MG63 (cell line): ENCODE results near the gene AGBL1. TPM values are rescaled to one million over a fixed set of nuclear protein-coding genes. Genes with fewer than 3 reads are reported as not detected.
"Not testable (repeated sequence)": the region's sequence is repeated elsewhere in the genome, so short reads cannot be mapped to it uniquely, and the experiment has no call there.

Experiments
- DNase-seq: peaks from one replicate; pipeline ENCODE4 v3.0.0-alpha.2; 2020
- H3K27me3 ChIP-seq: fragments of 250-450 bp; sonication (Bioruptor Pico); 2 replicates; pipeline ENCODE4 v1.5.1; 2020; ENCODE audit warnings: mild to moderate bottlenecking, moderate library complexity
- H3K36me3 ChIP-seq: fragments of 250-450 bp; sonication (Bioruptor Pico); 2 replicates; pipeline ENCODE4 v1.5.1; 2020; ENCODE audit warnings: mild to moderate bottlenecking, moderate library complexity
- H3K4me3 ChIP-seq: fragments of 250-450 bp; sonication (Bioruptor Pico); 2 replicates; pipeline ENCODE4 v1.5.1; 2020; ENCODE audit warnings: mild to moderate bottlenecking, moderate library complexity
- H3K9me3 ChIP-seq: fragments of 250-450 bp; sonication (Bioruptor Pico); 2 replicates; pipeline ENCODE4 v1.5.1; 2020; ENCODE audit warnings: mild to moderate bottlenecking, moderate library complexity
- total RNA-seq: library from RNA; depleted of rRNA; stranded (reverse); fragments of >200 nt; shearing (Covaris generic); gene quantifications from 2 replicates; pipeline ENCODE4 v1.2.3, GENCODE V29; 2014; ENCODE audit warnings: low replicate concordance

AGBL1 gene
- total RNA-seq, 1 experiment from 2014 or later: not detected

DNA sequence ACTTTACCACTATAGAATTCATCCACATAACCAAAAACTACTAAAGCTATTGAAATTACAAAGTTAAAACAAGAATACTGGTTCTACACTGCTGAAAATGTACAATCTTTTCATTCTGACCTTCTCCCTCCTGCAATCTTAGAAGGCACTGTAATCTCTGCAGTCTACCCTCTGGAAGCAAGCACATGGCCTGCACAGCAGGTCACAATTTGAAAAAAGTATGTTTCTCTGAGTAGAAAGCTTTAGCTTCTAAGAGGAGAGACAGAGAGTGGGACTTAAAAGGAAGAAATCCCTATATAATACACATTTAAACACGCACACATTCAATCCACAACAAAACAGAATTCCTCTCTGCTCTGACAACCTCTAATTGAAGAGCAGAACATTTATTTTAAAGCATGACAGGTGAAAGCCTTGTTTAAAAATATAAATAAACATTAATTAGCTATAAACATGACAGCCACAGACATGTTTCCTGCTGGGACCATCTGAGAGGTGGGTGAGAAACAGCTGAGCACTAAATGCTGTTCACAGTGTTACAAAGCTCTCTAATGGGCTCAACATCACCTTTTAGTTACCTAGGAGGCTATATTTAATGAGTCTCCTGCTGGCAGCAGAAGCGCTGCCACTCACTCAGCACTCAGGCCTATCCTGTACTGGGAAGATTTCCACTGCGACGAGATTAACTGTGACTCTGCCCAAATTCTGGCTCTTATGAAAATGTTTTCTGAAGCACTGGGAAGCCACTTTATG, 447.4 kb downstream of the AGBL1 start:
- Histone ChIP-seq H3K4me3 (no peak overlapping the region), H3K27me3 (no peaks in the 10 kb centered on the region), H3K9me3 (no peaks in the 10 kb centered on the region)

DNA sequence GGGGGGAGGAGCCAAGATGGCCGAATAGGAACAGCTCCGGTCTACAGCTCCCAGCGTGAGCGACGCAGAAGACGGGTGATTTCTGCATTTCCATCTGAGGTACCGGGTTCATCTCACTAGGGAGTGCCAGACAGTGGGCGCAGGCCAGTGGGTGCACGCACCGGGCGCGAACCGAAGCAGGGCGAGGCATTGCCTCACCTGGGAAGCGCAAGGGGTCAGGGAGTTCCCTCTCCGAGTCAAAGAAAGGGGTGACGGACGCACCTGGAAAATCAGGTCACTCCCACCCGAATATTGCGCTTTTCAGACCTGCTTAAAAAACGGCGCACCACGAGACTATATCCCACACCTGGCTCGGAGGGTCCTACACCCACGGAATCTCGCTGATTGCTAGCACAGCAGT, 448.4 kb downstream of the AGBL1 start:
- H3K27me3 ChIP-seq, H3K4me3 ChIP-seq, DNase-seq, H3K36me3 ChIP-seq, H3K9me3 ChIP-seq: not testable (repeated sequence)

More for the DNA sequence above, 447.4 kb downstream of the AGBL1 start:
- no peaks in the 10 kb centered on the region for H3K36me3 ChIP-seq
- no peak for DNase-seq

DNA sequence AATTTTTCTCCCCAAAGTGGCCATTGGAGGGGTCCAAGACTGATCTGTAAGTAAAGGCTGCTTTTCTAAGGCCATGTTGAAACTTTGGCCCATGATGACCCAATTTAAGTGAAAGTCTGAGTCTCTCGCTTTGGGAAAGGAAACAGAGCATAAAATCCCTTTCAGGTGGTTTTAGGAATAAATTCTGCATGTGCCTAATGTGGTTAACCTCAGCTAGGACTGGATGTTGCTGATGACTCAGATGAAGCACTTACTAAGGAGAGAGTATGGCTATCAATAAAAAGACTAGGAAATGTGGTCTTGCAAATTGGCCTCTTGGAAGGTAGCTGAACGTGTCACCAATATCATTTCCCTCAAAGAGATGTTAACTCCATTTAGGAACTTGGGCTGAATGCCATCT, 458.5 kb downstream of the AGBL1 start:
- DNase-seq: no peak
- no peaks in the 10 kb centered on the region for H3K36me3 ChIP-seq
- H3K9me3 ChIP-seq: no peaks in the 10 kb centered on the region; the same call in 1 of the 2 replicates
- H3K4me3 ChIP-seq: no peak overlapping the region
- H3K27me3 ChIP-seq: no peaks in the 10 kb centered on the region

DNA sequence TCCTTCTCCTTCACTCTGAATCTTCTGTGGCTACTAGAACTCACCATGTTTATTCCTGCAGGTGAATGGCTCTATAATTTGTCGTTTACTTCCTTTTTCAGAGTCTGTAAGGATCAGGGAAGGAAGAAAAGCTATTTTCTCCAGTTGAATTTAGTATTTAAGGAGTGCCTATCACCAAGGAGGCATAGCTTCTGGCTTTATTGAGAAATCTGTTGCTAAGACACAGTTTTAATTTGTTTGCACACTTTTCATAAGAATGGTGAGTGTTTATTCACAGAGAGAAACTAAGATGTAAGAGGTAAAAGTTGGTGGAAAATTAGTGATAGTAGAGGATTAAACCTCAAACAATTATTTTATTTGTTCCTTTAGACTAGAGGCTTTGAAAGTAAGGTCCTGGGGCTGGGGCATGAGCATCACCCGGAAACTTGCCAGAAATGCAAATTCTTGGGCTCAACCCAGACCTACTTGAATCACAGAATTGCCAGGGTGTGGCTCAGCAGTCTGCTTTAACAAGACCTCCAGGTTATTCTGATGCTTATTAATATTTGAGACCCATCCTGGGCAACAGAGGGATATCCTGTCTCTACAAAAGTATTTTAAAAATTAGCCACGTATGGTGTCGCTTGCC, 461.3 kb downstream of the AGBL1 start:
- H3K9me3 ChIP-seq: no peaks in the 10 kb centered on the region; the same call in 1 of the 2 replicates
- no peak for DNase-seq
- no peaks in the 10 kb centered on the region for H3K27me3 ChIP-seq
- no peak overlapping the region for H3K4me3 ChIP-seq
- no peaks in the 10 kb centered on the region for H3K36me3 ChIP-seq

GRCh38 chr15:86541540-86541939, 461.9 kb downstream of the AGBL1 start:
- Histone ChIP-seq H3K9me3 (no peaks in the 10 kb centered on the region; the same call in 1 of the 2 replicates), H3K27me3 (no peaks in the 10 kb centered on the region), H3K36me3 (no peaks in the 10 kb centered on the region), H3K4me3 (no peak overlapping the region)
- no peak for DNase-seq

GRCh38 chr15:86550075-86550474, 470.4 kb downstream of the AGBL1 start:
- no peaks in the 10 kb centered on the region for H3K27me3 ChIP-seq

DNA sequence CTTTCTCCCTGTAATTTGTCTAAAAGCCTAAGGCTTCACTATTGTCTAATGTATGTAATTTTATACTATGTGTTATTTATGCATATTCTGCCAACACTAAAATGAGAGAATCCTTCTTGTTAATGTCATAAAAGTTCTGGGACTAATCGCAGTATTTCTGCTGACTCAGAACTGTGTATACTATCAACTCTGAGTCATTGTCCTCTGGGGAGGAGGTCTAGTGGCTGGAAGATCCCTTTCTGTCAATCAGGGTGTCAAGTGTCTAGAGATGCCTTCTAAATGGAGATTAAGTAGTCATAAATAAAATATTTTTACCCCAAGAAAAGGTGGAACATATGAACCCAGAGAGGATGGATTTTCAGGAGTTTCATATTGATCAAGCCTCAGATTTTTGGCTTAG, 473.4 kb downstream of the AGBL1 start:
- no peaks in the 10 kb centered on the region for H3K27me3 ChIP-seq
- H3K9me3 ChIP-seq: no peaks in the 10 kb centered on the region
- no peak overlapping the region for H3K4me3 ChIP-seq
- H3K36me3 ChIP-seq: no peaks in the 10 kb centered on the region
- DNase-seq: no peak

More at GRCh38 chr15:86550075-86550474, 470.4 kb downstream of the AGBL1 start:
- no peak for DNase-seq
- Histone ChIP-seq H3K4me3 (no peak overlapping the region), H3K9me3 (no peaks in the 10 kb centered on the region), H3K36me3 (no peaks in the 10 kb centered on the region)

DNA sequence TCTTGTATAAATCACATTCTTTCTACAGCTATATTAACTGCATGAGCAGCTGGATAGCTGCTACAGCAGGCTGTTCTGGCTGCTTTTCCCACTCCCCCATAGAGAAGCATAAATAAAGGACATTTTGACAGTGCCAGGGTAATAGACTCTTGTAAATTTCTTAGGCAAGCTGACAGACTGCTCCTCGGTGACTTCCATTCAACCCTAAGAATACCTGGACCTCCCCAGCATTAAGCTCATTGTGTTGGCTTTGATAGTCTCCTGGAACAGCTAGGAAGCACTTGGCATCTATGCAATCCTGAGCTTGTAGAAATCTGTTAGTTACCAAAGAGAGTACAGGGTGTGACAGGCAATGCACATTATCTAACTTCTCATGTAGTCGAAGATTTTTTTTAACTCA, 475.4 kb downstream of the AGBL1 start:
- H3K36me3 ChIP-seq: no peaks in the 10 kb centered on the region
- no peak for DNase-seq
- no peaks in the 10 kb centered on the region for H3K9me3 ChIP-seq
- no peaks in the 10 kb centered on the region for H3K27me3 ChIP-seq
- no peak overlapping the region for H3K4me3 ChIP-seq

GRCh38 chr15:86555939-86556338, 476.3 kb downstream of the AGBL1 start:
- H3K27me3 ChIP-seq: no peaks in the 10 kb centered on the region
- H3K4me3 ChIP-seq: no peak overlapping the region
- no peak for DNase-seq
- H3K36me3 ChIP-seq: no peaks in the 10 kb centered on the region
- H3K9me3 ChIP-seq: no peaks in the 10 kb centered on the region

GRCh38 chr15:86556396-86557017, 476.8 kb downstream of the AGBL1 start:
- no peaks in the 10 kb centered on the region for H3K9me3 ChIP-seq
- no peak for DNase-seq
- H3K36me3 ChIP-seq: no peaks in the 10 kb centered on the region
- H3K4me3 ChIP-seq: no peak overlapping the region
- H3K27me3 ChIP-seq: no peaks in the 10 kb centered on the region

DNA sequence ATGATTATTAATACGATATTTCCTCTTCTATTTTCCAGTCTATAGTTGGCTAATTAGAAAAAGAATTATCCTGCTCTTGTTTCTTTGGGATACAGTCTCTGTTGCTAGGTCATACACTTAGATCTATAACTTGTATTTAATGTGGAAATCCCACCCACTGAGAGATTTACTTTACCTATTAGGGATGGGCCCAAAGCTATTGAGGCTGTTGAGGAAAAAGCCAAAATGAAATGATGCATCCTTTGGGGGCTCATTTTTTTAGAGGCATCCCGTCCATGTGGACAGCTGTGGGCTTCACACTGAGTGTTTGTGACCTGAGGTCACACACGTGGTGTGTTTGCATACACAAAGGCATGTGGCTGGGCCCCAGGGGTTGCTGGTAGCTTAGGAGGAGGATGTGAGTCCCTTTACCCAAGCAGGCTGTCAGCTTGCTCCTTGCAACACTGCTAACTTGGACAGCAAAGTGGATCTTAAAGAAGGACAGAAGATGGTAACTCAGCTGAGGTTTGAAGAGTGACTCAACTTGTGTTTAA, 477.4 kb downstream of the AGBL1 start:
- no peaks in the 10 kb centered on the region for H3K27me3 ChIP-seq
- no peaks in the 10 kb centered on the region for H3K9me3 ChIP-seq

DNA sequence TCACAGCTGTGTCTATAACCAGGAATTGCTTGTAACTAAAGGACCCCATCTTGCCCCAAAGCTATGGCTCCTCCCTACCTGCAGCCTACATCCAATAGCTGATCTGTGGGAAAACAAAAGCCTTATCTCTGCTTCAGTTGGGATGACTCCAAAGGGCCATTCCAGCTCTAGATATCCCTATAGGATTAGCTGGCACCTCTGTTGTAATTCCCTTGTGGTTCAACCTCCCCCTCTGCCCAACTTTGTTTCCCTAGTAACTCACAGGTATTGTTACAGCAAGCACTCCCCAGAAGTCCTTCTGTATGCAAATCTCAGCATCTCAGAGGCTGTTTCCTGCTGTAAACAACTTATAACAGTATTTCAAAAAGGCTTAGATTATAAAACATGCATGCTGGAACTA, 478.6 kb downstream of the AGBL1 start:
- Histone ChIP-seq H3K27me3 (no peaks in the 10 kb centered on the region), H3K36me3 (no peaks in the 10 kb centered on the region)
- no peak for DNase-seq

More for the DNA sequence above, 477.4 kb downstream of the AGBL1 start:
- no peak overlapping the region for H3K4me3 ChIP-seq
- DNase-seq: no peak
- no peaks in the 10 kb centered on the region for H3K36me3 ChIP-seq

DNA sequence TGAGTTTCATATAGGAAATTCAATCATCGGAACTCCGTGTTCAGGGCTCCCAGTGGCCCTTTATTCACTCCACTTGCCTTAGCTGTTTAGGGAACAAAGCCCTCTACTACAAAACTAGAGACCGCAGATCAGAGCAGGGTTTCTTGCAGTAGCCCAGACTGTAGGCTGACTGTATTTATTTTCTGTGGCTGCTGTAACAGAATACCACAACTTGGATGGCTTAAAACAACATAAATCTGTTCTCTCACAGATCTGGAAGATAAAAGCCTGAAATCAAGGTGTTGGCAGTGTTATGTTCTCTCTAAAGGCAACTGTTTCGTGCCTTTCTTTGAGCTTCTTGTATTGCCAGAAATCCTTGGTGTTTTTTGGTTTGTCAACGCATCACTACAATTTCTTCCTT, 479.0 kb downstream of the AGBL1 start:
- DNase-seq: no peak
- no peaks in the 10 kb centered on the region for H3K36me3 ChIP-seq
- no peak overlapping the region for H3K4me3 ChIP-seq
- H3K9me3 ChIP-seq: no peaks in the 10 kb centered on the region
- H3K27me3 ChIP-seq: no peaks in the 10 kb centered on the region

More for the DNA sequence above, 478.6 kb downstream of the AGBL1 start:
- Histone ChIP-seq H3K4me3 (no peak overlapping the region), H3K9me3 (no peaks in the 10 kb centered on the region)

DNA sequence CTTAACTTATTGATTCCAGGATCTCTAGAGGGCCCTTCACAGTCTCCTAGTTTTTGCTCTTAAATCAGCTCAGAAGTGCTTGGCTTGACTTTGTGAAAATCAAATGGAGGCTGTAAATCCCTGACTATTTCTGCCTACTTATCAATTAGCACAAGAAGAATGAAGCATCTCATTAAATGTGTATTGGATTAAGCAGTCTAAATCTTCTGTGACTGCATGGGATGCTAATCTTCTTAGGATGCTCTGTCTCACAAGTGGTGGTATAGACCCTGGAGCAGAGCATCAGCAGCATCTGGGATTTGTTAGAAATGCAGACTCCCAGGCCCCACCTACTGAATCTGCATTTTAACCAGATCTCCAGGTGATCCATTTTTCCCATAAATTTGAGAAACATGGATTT, 488.7 kb downstream of the AGBL1 start:
- DNase-seq: no peak
- H3K36me3 ChIP-seq: no peaks in the 10 kb centered on the region
- no peaks in the 10 kb centered on the region for H3K9me3 ChIP-seq
- no peak overlapping the region for H3K4me3 ChIP-seq
- no peaks in the 10 kb centered on the region for H3K27me3 ChIP-seq

GRCh38 chr15:86570738-86571137, 491.1 kb downstream of the AGBL1 start:
- no peaks in the 10 kb centered on the region for H3K36me3 ChIP-seq
- H3K9me3 ChIP-seq: no peaks in the 10 kb centered on the region
- no peak overlapping the region for H3K4me3 ChIP-seq
- peak; percentile 68 for DNase-seq
- no peaks in the 10 kb centered on the region for H3K27me3 ChIP-seq

DNA sequence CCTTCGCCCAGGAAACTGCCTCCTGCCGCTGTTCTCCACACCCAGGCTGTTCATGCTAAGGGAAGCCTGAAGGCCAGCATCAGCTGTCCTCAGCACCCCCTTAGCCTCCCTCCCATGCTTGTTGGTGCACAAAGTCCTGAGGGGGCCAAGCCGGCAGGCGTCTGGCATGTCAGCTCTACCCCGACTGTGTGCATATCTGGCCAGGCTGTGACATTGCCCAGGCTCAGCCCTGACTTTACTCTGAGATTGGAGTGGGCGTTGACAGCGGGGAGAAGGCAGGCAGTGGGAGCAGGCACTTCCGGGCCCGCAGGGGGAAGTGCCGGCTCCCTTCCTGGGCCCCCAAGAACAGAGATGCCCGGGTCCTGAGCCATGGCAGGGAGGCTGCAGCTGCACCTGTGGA, 492.2 kb downstream of the AGBL1 start:
- Histone ChIP-seq H3K4me3 (no peak overlapping the region), H3K36me3 (no peaks in the 10 kb centered on the region), H3K27me3 (no peaks in the 10 kb centered on the region), H3K9me3 (no peaks in the 10 kb centered on the region)
- no peak for DNase-seq

DNA sequence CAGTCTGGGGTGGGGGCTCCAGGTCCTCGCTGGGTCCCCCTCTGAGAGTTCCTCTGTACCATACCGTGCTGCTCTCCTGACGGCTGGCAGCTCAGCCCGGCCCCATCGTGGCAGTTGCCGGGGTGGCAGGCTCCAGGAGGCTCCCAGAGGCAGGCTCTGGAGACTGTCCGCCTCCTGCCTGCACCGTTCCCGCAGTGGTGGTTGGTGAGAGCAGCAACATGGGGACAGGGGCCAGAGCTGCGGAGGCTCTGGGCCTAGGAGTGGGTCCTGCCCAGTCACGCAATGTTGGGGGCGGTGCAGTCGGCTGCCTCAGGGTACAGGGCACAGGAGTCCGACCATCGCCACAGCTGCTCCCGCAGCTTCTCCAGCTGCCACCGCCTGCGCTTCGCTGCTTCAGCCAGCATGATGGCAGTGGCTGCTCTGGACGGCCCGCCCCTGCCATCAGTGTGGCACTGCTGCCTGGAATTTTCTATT, 492.7 kb downstream of the AGBL1 start:
- no peaks in the 10 kb centered on the region for H3K36me3 ChIP-seq
- no peak for DNase-seq
- H3K4me3 ChIP-seq: no peak overlapping the region
- H3K27me3 ChIP-seq: no peaks in the 10 kb centered on the region
- H3K9me3 ChIP-seq: no peaks in the 10 kb centered on the region
